ENCODE data around the gene DOK4.
"Not testable (repeated sequence)": the region's sequence is repeated elsewhere in the genome, so short reads cannot be mapped to it uniquely, and the experiment has no call there.

The DOK4 gene

GRCh38 chr16:57462209-57462977, 23.9 kb downstream of the DOK4 start, which contains the start of gene POLR2C:
Gene POLR2C (plus strand): TSS chr16:57462679. CDS start chr16:57462725, 46 bp downstream.
- peak; percentile 94 for DNase-seq (ENCODE audit: insufficient read length, low spot score)
- peak; percentile 95 for FAIRE-seq

GRCh38 chr16:57452021-57452420, 34.3 kb downstream of the DOK4 start:
- FAIRE-seq = no peak
- DNase-seq (ENCODE audit: insufficient read length, low spot score) = no peak

- DNase-seq (ENCODE audit: insufficient read length, low spot score) = peak; percentile 93
- peak; percentile 90 for FAIRE-seq
Measured at GRCh38 chr16:57447186-57447962, 38.9 kb downstream of the DOK4 start, which contains the start of the genes CIAPIN1 and COQ9. Gene CIAPIN1 (minus strand): TSS chr16:57447385. CDS start chr16:57440928, 6,457 bp downstream. Gene COQ9 (plus strand): TSS chr16:57447479. CDS start chr16:57447506, 27 bp downstream.

GRCh38 chr16:57446531-57447185, 39.6 kb downstream of the DOK4 start:
- DNase-seq (ENCODE audit: insufficient read length, low spot score) (peak; percentile 43), FAIRE-seq (peak; percentile 73)

GRCh38 chr16:57445510-57445909, 40.8 kb downstream of the DOK4 start:
- DNase-seq (ENCODE audit: insufficient read length, low spot score) (no peak), FAIRE-seq (no peak)

GRCh38 chr16:57444711-57445110, 41.6 kb downstream of the DOK4 start:
- DNase-seq (ENCODE audit: insufficient read length, low spot score) (no peak), FAIRE-seq (no peak)

- FAIRE-seq; DNase-seq (ENCODE audit: insufficient read length, low spot score): not testable (repeated sequence)
Measured at GRCh38 chr16:57440551-57440950, 45.7 kb downstream of the DOK4 start.

GRCh38 chr16:57439947-57440346, 46.3 kb downstream of the DOK4 start:
- DNase-seq (ENCODE audit: insufficient read length, low spot score); FAIRE-seq: not testable (repeated sequence)

GRCh38 chr16:57435838-57436237, 50.5 kb downstream of the DOK4 start:
- FAIRE-seq (no peak), DNase-seq (ENCODE audit: insufficient read length, low spot score) (no peak)

- DNase-seq (ENCODE audit: insufficient read length, low spot score) (no peak), FAIRE-seq (no peak)
Measured at GRCh38 chr16:57434003-57434402, 52.3 kb downstream of the DOK4 start.

GRCh38 chr16:57432989-57433388, 53.3 kb downstream of the DOK4 start:
- DNase-seq (ENCODE audit: insufficient read length, low spot score) (no peak), FAIRE-seq (no peak)

- FAIRE-seq (no peak), DNase-seq (ENCODE audit: insufficient read length, low spot score) (no peak)
Measured at GRCh38 chr16:57432505-57432904, 53.8 kb downstream of the DOK4 start.

GRCh38 chr16:57430955-57431354, 55.3 kb downstream of the DOK4 start:
- FAIRE-seq (no peak), DNase-seq (ENCODE audit: insufficient read length, low spot score) (no peak)

- FAIRE-seq = no peak
Measured at GRCh38 chr16:57427824-57428223, 58.5 kb downstream of the DOK4 start.

GRCh38 chr16:57427307-57427706, 59.0 kb downstream of the DOK4 start:
- no peak for DNase-seq (ENCODE audit: insufficient read length, low spot score)
- no peak for FAIRE-seq

More at GRCh38 chr16:57427824-57428223, 58.5 kb downstream of the DOK4 start:
- no peak for DNase-seq (ENCODE audit: insufficient read length, low spot score)

- DNase-seq (ENCODE audit: insufficient read length, low spot score) (no peak), FAIRE-seq (no peak)
Measured at GRCh38 chr16:57426356-57426755, 59.9 kb downstream of the DOK4 start.

GRCh38 chr16:57424583-57424982, 61.7 kb downstream of the DOK4 start:
- FAIRE-seq (no peak), DNase-seq (ENCODE audit: insufficient read length, low spot score) (no peak)

GRCh38 chr16:57423152-57423551, 63.1 kb downstream of the DOK4 start:
- DNase-seq (ENCODE audit: insufficient read length, low spot score) (no peak), FAIRE-seq (no peak)

- no peak for FAIRE-seq
- DNase-seq (ENCODE audit: insufficient read length, low spot score) = no peak
Measured at GRCh38 chr16:57422026-57422944, 64.0 kb downstream of the DOK4 start.

Data from GM19239 (cell line).